Keratinocyte (primary cell): Measurements from ENCODE around the gene ADGRD1.

Experiments
- CTCF ChIP-seq, 3 experiments: IDR thresholded peaks in 1 of 3; conservative IDR thresholded peaks in 1 of 3; optimal IDR thresholded peaks in 1 of 3; 2 replicates in 2 of 3; 3 replicates in 1 of 3; pipeline versions ENCODE3 to v1.5.1; 2011; ENCODE audit warnings: low read length in 3 of 3, mild to moderate bottlenecking in 3 of 3, moderate library complexity in 2 of 3, control low read depth in 1 of 3, inconsistent platforms in 1 of 3; ENCODE audit not compliant: insufficient read depth in 2 of 3; ENCODE audit errors: extremely low read depth in 1 of 3
- EZH2 ChIP-seq: IDR thresholded peaks from one replicate; pipeline ENCODE4 v1.6.1; 2012; ENCODE audit warnings: inconsistent platforms, mild to moderate bottlenecking, low read length, moderate library complexity

GRCh38 chr12:131005161-131006035, 51.7 kb downstream of the ADGRD1 start:
- TF ChIP-seq CTCF (optimal IDR thresholded peaks at IDR 0.05 in 1 of 3, IDR thresholded peaks at IDR 0.05 in 1 of 3, conservative IDR thresholded peaks at IDR 0.05 in 1 of 3; ENCODE audit: extremely low read depth in 1 of 3, insufficient read depth in 2 of 3, low read length in 3 of 3) (no peak), EZH2 (no peak)
